Activated CD4-positive, alpha-beta T cell treated with anti-CD3 and anti-CD28 coated beads, Interleukin-2, Interleukin-4, amounts not matched to agents 100 ng/mL and 50 ng/mL, durations not matched to agents 16 hours and 8 hours (primary cell): ENCODE data around the gene PLPP7.
"Not testable (repeated sequence)": the region's sequence is repeated elsewhere in the genome, so short reads cannot be mapped to it uniquely, and the experiment has no call there.

Experiments
- DNase-seq: peaks from one replicate; pipeline ENCODE4 v3.0.0-alpha.2; 2020; ENCODE audit warnings: low spot score

Gene PLPP7

GRCh38 chr9:131289301-131290035 is at the start of gene PLPP7:
Gene PLPP7, plus strand, starts transcription at chr9:131289723. Its CDS starts 275 bp downstream, at chr9:131289998.
- DNase-seq = no peak

GRCh38 chr9:131240047-131240921 is 49.2 kb upstream of the PLPP7 start:
- DNase-seq = no peak

GRCh38 chr9:131244331-131244730 is 45.2 kb upstream of the PLPP7 start:
- DNase-seq = not testable (repeated sequence)

- no peak for DNase-seq
Measured at GRCh38 chr9:131246618-131247017, 42.9 kb upstream of the PLPP7 start.

- DNase-seq = no peak
Measured at GRCh38 chr9:131252120-131252519, 37.4 kb upstream of the PLPP7 start.

- no peak for DNase-seq
Measured at GRCh38 chr9:131253891-131254491, 35.5 kb upstream of the PLPP7 start.

- no peak for DNase-seq
Measured at GRCh38 chr9:131254626-131255025, 34.9 kb upstream of the PLPP7 start.

- no peak for DNase-seq
Measured at GRCh38 chr9:131255676-131256197, 33.8 kb upstream of the PLPP7 start.

- no peak for DNase-seq
Measured at GRCh38 chr9:131257266-131258025, 32.1 kb upstream of the PLPP7 start.

- DNase-seq = no peak
Measured at GRCh38 chr9:131258186-131258585, 31.3 kb upstream of the PLPP7 start.

GRCh38 chr9:131258698-131259431 is 30.7 kb upstream of the PLPP7 start:
- no peak for DNase-seq

- DNase-seq = no peak
Measured at GRCh38 chr9:131259432-131259898, 30.1 kb upstream of the PLPP7 start.

- DNase-seq = no peak
Measured at GRCh38 chr9:131259916-131260597, 29.5 kb upstream of the PLPP7 start.

GRCh38 chr9:131260751-131261452 is 28.6 kb upstream of the PLPP7 start:
- DNase-seq = no peak

GRCh38 chr9:131262327-131263032 is 27.0 kb upstream of the PLPP7 start:
- no peak for DNase-seq

GRCh38 chr9:131263033-131263343 is 26.5 kb upstream of the PLPP7 start:
- not testable (repeated sequence) for DNase-seq

- no peak for DNase-seq
Measured at GRCh38 chr9:131263701-131264100, 25.8 kb upstream of the PLPP7 start.

GRCh38 chr9:131264231-131264630 is 25.3 kb upstream of the PLPP7 start:
- no peak for DNase-seq
